Sigmoid colon (tissue), 4 donors: ENCODE results near the gene S100A5.

Experiments
- POLR2A ChIP-seq, 2 donors: fragments of 450-650 bp; IDR thresholded peaks; one replicate each; pipeline ENCODE4 v1.6.1; 2016; ENCODE audit warnings: antibody characterized with exemption in 2 of 2, mild to moderate bottlenecking in 2 of 2, moderate library complexity in 2 of 2
- POLR2AphosphoS5 ChIP-seq, 4 donors: sonication (generic); formaldehyde crosslinking; IDR thresholded peaks; one replicate each; pipeline ENCODE4 v1.6.1; 2017; ENCODE audit warnings: antibody characterized with exemption in 4 of 4

GRCh38 chr1:153587314-153587713 lies 46.6 kb upstream of the S100A5 start:
- TF ChIP-seq POLR2AphosphoS5 (IDR thresholded peaks at IDR 0.05) (no peak), POLR2A (IDR thresholded peaks at IDR 0.05) (no peak)
